Measurements from ENCODE around the gene ZSCAN21. TPM values are rescaled to one million over a fixed set of nuclear protein-coding genes. Genes with fewer than 3 reads are reported as not detected.

Gene ZSCAN21
- total and polyA plus RNA-seq, 8 donors: 6.5 to 27.1 (median 24.1) TPM

GRCh38 chr7:100015232-100016214, 34.1 kb upstream of the ZSCAN21 start, which contains the start of gene ZKSCAN1:
ZKSCAN1 (plus strand) TSS chr7:100015596; CDS start chr7:100023507, 7,911 bp downstream.
- H3K4me1 ChIP-seq: peaks cover 8 to 63% of the 10 kb centered on the region in 2 donors
- intact Hi-C loops (cut with DNase I): no loop called here
- H3K9me3 ChIP-seq: no peaks in the 10 kb centered on the region
- peak within 1 kb of the TSS; percentile 94 to 100 for H3K4me3 ChIP-seq
- no peaks in the 10 kb centered on the region for H3K36me3 ChIP-seq
- DNase-seq (peak; percentile 85 to 96 (median 92)), ATAC-seq (peak; percentile 95)
- H3K27ac ChIP-seq: peak within 1 kb of the TSS; percentile 95 to 98
- no peaks in the 10 kb centered on the region for H3K27me3 ChIP-seq
- no peak for TF ChIP-seq CTCF (IDR thresholded peaks at IDR 0.05)

- no peak for ATAC-seq
- peaks cover 8 to 67% of the 10 kb centered on the region in 2 donors for H3K4me1 ChIP-seq
- intact Hi-C loops (cut with DNase I): no loop called here
Observed at GRCh38 chr7:100016215-100016901, 33.2 kb upstream of the ZSCAN21 start.

GRCh38 chr7:100017300-100017699, 32.3 kb upstream of the ZSCAN21 start:
- H3K4me1 ChIP-seq: peaks cover 8 to 76% of the 10 kb centered on the region in 2 donors
- intact Hi-C loops (cut with DNase I): no loop called here
- ATAC-seq (no peak), DNase-seq (no peak)
- no peak for TF ChIP-seq CTCF (IDR thresholded peaks at IDR 0.05)
- H3K36me3 ChIP-seq: peaks cover 0 to 6% of the 10 kb centered on the region in 2 donors
- no peak overlapping the region for H3K27ac ChIP-seq
- no peaks in the 10 kb centered on the region for H3K9me3 ChIP-seq
- H3K4me3 ChIP-seq: peak overlapping the region in 1 of 2 donors; percentile 94
- H3K27me3 ChIP-seq: no peaks in the 10 kb centered on the region

More at GRCh38 chr7:100016215-100016901, 33.2 kb upstream of the ZSCAN21 start:
- TF ChIP-seq CTCF (IDR thresholded peaks at IDR 0.05): no peak
- DNase-seq: peak in 1 of 4 donors; percentile 23
- Histone ChIP-seq H3K4me3 (peak overlapping the region; percentile 94 to 100), H3K27me3 (no peaks in the 10 kb centered on the region), H3K27ac (peak overlapping the region; percentile 95 to 98), H3K36me3 (no peaks in the 10 kb centered on the region), H3K9me3 (no peaks in the 10 kb centered on the region)

GRCh38 chr7:100017875-100018274, 31.7 kb upstream of the ZSCAN21 start:
- Histone ChIP-seq H3K9me3 (no peaks in the 10 kb centered on the region), H3K4me3 (no peak overlapping the region), H3K4me1 (peaks cover 8 to 72% of the 10 kb centered on the region in 2 donors), H3K27ac (no peak overlapping the region), H3K27me3 (no peaks in the 10 kb centered on the region), H3K36me3 (peaks cover 0 to 7% of the 10 kb centered on the region in 2 donors)
- ATAC-seq: no peak
- no peak for DNase-seq
- intact Hi-C loops (cut with DNase I): no loop called here
- no peak for TF ChIP-seq CTCF (IDR thresholded peaks at IDR 0.05)

Data from left lung (tissue), 10 donors.